ENCODE results near the gene EPHA6. TPM values are rescaled to one million over a fixed set of nuclear protein-coding genes. Genes with fewer than 3 reads are reported as not detected.

The EPHA6 gene
- total and polyA plus RNA-seq, 9 of the 15 experiments (the other 6 are each of a cell fraction or from before 2014, with no cell fraction given), result not detected

GRCh38 chr3:97059168-97059567 is 244.8 kb downstream of the EPHA6 start (continued):
- TF ChIP-seq REST (IDR thresholded peaks at IDR 0.05; ENCODE audit: borderline replicate concordance) (no peak), REST (CRISPR knock-in tag; IDR thresholded peaks at IDR 0.05; ENCODE audit: low read depth) (no peak), CHCHD3 (CRISPR knock-in tag; IDR thresholded peaks at IDR 0.05) (no peak)

DNA sequence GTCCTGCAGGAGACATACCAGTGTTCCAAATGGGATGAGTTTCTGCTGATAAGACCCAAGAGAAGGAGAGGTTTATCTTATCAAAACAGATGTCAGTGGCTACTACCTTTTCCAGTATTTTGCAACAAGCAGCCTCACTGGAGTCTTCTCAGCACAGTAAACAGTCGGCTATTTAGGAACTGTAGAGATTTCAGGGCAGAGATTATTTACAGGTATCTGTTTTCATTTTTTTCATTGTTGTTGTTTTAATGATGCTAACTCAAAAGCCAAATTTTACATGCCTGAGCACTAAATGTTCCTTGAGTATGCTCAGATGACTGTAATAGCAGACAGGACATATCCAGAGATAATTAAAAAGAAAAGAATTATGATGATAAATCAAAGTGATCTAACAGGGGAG is 252.1 kb downstream of the EPHA6 start:
- Histone ChIP-seq H2AFZ (ENCODE audit: low read depth, low read length) (no peak overlapping the region), H3K4me1 (replicated peaks in 1 of 2; ENCODE audit: control insufficient read depth in 2 of 2, insufficient read depth in 2 of 2, low read length in 2 of 2) (no peaks in the 10 kb centered on the region), H3K9me3 (replicated peaks; ENCODE audit: control insufficient read depth, insufficient read depth, low read depth, low read length) (no peaks in the 10 kb centered on the region), H3K4me3 (no peak overlapping the region), H3K27me3 (ENCODE audit: control insufficient read depth in 2 of 2, insufficient read depth in 2 of 2, low read length in 2 of 2) (no peaks in the 10 kb centered on the region), H3K27ac (ENCODE audit: extremely low read depth, low read depth, low read length) (no peak overlapping the region), H3K4me2 (ENCODE audit: insufficient read depth, low read length) (no peak overlapping the region), H3K9ac (ENCODE audit: insufficient read depth in 1 of 2, low read depth in 2 of 2, low read length in 2 of 2) (no peak overlapping the region), H3K79me2 (ENCODE audit: control insufficient read depth, insufficient read depth, low read length) (no peaks in the 10 kb centered on the region), H3K36me3 (ENCODE audit: control insufficient read depth, insufficient read depth, low read length) (no peaks in the 10 kb centered on the region), H4K20me1 (replicated peaks; ENCODE audit: control insufficient read depth, insufficient read depth, low read length) (no peaks in the 10 kb centered on the region), H3K9me1 (ENCODE audit: control insufficient read depth, insufficient read depth, low read length) (no peaks in the 10 kb centered on the region)
- CTCF ChIA-PET (ENCODE audit: low intra/inter-chr PET ratio), result no interaction called here
- in situ Hi-C loops (cut with MboI) (no loop called here), intact Hi-C loops (cut with micrococcal nuclease) (no loop called here)
- POLR2A ChIA-PET, result no interaction called here
- WGBS (ENCODE audit: insufficient coverage, low coverage, missing lambda C conversion rate), result no CpG with 5 or more reads among the region's 1 CpG
- DNase-seq (ENCODE audit: extremely low read depth in 1 of 4, low spot score in 3 of 4) (no peak), ATAC-seq (no peak), FAIRE-seq (no peak)
- BruUV-seq (replicated peaks), result no TSS peak
- TF ChIP-seq POLR2A (conservative IDR thresholded peaks at IDR 0.05) (no peak), EHMT2 (IDR thresholded peaks at IDR 0.05) (no peak), MED1 (CRISPR knock-in tag; IDR thresholded peaks at IDR 0.05; ENCODE audit: borderline replicate concordance) (no peak), ZNF24 (IDR thresholded peaks at IDR 0.05) (no peak), HNRNPH1 (optimal IDR thresholded peaks at IDR 0.05; ENCODE audit: low read depth, low read length) (no peak), LARP7 (IDR thresholded peaks at IDR 0.05) (no peak), ZNF133 (CRISPR knock-in tag; IDR thresholded peaks at IDR 0.05) (no peak), ZBTB8A (IDR thresholded peaks at IDR 0.05; ENCODE audit: partially characterized antibody) (no peak), L3MBTL2 (IDR thresholded peaks at IDR 0.05) (no peak), NELFE (IDR thresholded peaks at IDR 0.05; ENCODE audit: insufficient read depth, insufficient read length) (no peak), ILK (tag; IDR thresholded peaks at IDR 0.05; ENCODE audit: borderline replicate concordance, low read depth) (no peak), PTRF (tag; IDR thresholded peaks at IDR 0.05) (no peak), RUNX1 (IDR thresholded peaks at IDR 0.05; ENCODE audit: low read depth) (no peak)

All from K562 (cell line).